HepG2 (cell line): ENCODE data around the gene TTC28.

ENCODE experiments used
- BHLHE40 ChIP-seq: IDR thresholded peaks from 2 replicates; pipeline ENCODE4 v1.6.1; 2011; ENCODE audit warnings: low read length, improper control_type of control experiment
- CBX5 ChIP-seq: sonication (generic); formaldehyde crosslinking; IDR thresholded peaks from 2 replicates; pipeline ENCODE4 v1.4.0; 2020; ENCODE audit warnings: missing genetic modification reagents, borderline replicate concordance
- FIP1L1 ChIP-seq: fragments of 200-400 bp; formaldehyde crosslinking; IDR thresholded peaks from 2 replicates; pipeline ENCODE4 v1.6.1; 2018; ENCODE audit warnings: low read depth, mild to moderate bottlenecking, low read length, moderate library complexity, borderline replicate concordance; ENCODE audit not compliant: insufficient read depth
- KLF15 ChIP-seq: sonication (generic); formaldehyde crosslinking; IDR thresholded peaks from 2 replicates; pipeline ENCODE4 v1.8.1; 2023; ENCODE audit warnings: borderline replicate concordance, mild to moderate bottlenecking, inconsistent platforms, missing genetic modification reagents, mixed read lengths
- MYC ChIP-seq: sonication (generic); formaldehyde crosslinking; IDR thresholded peaks from 2 replicates; pipeline ENCODE4 v1.9.0; 2021; ENCODE audit warnings: missing genetic modification reagents, borderline replicate concordance
- NCOA2 ChIP-seq: sonication (generic); formaldehyde crosslinking; IDR thresholded peaks from 2 replicates; pipeline ENCODE4 v1.8.0; 2022; ENCODE audit warnings: inconsistent platforms
- POLR2AphosphoS5 ChIP-seq: IDR thresholded peaks from 2 replicates; pipeline ENCODE4 v1.6.1; 2012; ENCODE audit warnings: low read depth, low read length
- SIN3A ChIP-seq: IDR thresholded peaks from 2 replicates; pipeline ENCODE4 v1.6.1; 2011; ENCODE audit warnings: low read depth, mild to moderate bottlenecking, control low read depth, low read length, borderline replicate concordance
- ZNF121 ChIP-seq: sonication (generic); formaldehyde crosslinking; IDR thresholded peaks from 2 replicates; pipeline ENCODE4 v1.5.0; 2020; ENCODE audit warnings: mild to moderate bottlenecking, missing genetic modification reagents

- TF ChIP-seq NCOA2 (CRISPR knock-in tag) (no peak), KLF15 (CRISPR knock-in tag) (no peak), ZNF121 (CRISPR knock-in tag) (no peak), FIP1L1 (no peak), BHLHE40 (no peak), CBX5 (CRISPR knock-in tag) (no peak), MYC (no peak), POLR2AphosphoS5 (no peak), SIN3A (no peak)
Measured at GRCh38 chr22:28429711-28430110, 249.9 kb downstream of the TTC28 start.
